ENCODE results near the gene LINC00632. TPM values are rescaled to one million over a fixed set of nuclear protein-coding genes. Genes with fewer than 3 reads are reported as not detected.
A peak's percentile ranks its signal among the peaks of the same experiment; 100 is the strongest.

LINC00632 gene
- total and polyA plus RNA-seq, 12 donors: 1.4 to 189 (median 107) TPM

DNA sequence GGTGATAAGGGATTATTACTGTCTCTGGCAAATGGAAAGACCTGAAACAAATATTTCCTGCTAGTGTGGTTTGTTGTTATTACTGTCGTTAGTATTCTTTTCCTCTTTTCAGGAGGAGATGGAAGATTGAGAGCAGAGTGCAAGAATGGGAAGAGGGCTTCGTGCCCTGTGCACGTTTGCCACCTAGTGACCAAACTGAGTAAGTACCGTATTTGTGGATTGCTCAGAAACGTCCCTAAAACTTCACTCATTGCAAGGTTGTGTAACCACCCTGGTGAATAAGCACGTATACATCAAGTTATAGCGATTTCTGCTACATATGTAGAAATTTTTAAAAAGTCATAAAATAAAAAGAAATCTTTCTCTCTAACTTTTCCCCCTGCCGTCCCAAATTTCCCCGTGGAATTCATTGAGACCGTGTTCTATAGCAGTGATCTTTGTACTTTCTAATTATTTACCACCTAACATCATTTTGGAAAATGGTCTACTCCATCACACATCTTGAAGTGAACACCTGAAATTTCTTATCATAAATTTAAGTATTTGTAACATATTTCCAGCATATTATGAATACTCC lies 24.3 kb downstream of the LINC00632 start:
- TF ChIP-seq CTCF (IDR thresholded peaks at IDR 0.05): peak; percentile 41 to 83 (median 65)
- 26% methylated on average over 10 of the region's 10 CpGs for WGBS, 2 donors
- Histone ChIP-seq H3K9me3 (no peaks in the 10 kb centered on the region), H3K4me3 (no peak overlapping the region), H3K27me3 (peaks cover 0 to 10% (median 0%) of the 10 kb centered on the region in 7 donors), H3K4me1 (no peaks in the 10 kb centered on the region), H3K27ac (no peak overlapping the region), H3K36me3 (no peaks in the 10 kb centered on the region)
- DNase-seq (no peak), ATAC-seq (peak in 2 of 8 donors; percentile 47 to 73)
- intact Hi-C loops (cut with DNase I): loop anchor here in 3 of 10 donors (2.0 to 10.0 kb wide), 3 partner anchors 33 to 679 kb away; no protein-coding TSS in a partner anchor

DNA sequence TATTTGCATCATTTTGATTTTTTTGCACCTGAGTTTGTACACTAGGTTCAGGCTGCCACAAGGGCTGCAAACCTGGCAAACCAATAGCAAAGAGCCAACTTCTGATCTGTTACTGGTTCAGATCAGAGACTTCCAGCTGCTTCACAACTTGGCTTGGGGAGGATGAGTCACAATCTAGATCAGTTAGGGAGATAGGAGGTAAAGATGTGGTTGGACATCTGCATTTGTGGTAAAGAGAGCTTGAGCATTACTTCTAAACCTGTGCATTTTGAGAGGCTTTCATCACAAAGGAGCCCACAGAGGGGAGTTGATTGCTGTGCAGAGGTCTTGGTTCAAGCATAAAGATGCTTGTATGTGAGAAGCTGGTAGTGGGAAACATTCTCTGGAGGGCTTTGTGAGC lies 34.5 kb downstream of the LINC00632 start:
- no peaks in the 10 kb centered on the region for H3K36me3 ChIP-seq
- H3K27ac ChIP-seq: no peak overlapping the region
- H3K9me3 ChIP-seq: no peaks in the 10 kb centered on the region
- no peak for DNase-seq
- H3K27me3 ChIP-seq: peaks cover 0 to 8% (median 0%) of the 10 kb centered on the region in 7 donors
- ATAC-seq: no peak
- H3K4me1 ChIP-seq: no peaks in the 10 kb centered on the region
- no peak overlapping the region for H3K4me3 ChIP-seq
- TF ChIP-seq CTCF (IDR thresholded peaks at IDR 0.05): no peak
- intact Hi-C loops (cut with DNase I): no loop called here

DNA sequence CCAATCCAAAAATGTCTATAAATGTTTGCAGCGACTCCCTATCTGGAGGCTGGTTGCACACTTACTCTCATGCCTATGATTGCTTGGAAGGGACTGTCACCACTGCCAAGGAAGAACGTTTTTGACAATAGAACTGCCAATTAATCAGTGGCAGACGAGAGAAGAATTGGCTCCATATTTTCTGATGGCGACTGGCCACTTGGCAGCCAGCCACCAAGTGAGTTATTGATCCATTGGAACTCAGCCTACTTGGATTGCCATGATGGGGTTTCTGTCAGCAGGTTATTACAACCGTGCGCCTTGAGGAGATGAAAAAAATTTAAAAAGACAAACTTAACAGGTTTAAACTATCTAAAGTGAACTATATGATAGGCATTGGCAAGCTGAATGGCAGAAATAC lies 47.4 kb downstream of the LINC00632 start:
- Histone ChIP-seq H3K36me3 (no peaks in the 10 kb centered on the region), H3K27me3 (peaks cover 0 to 8% (median 0%) of the 10 kb centered on the region in 7 donors), H3K4me3 (no peak overlapping the region), H3K4me1 (no peaks in the 10 kb centered on the region), H3K9me3 (no peaks in the 10 kb centered on the region), H3K27ac (no peak overlapping the region)
- WGBS, 2 donors: 64 to 69% methylated on average over 6 of the region's 6 CpGs
- TF ChIP-seq CTCF (IDR thresholded peaks at IDR 0.05): no peak
- DNase-seq: no peak
- no peak for ATAC-seq
- intact Hi-C loops (cut with DNase I): no loop called here

DNA sequence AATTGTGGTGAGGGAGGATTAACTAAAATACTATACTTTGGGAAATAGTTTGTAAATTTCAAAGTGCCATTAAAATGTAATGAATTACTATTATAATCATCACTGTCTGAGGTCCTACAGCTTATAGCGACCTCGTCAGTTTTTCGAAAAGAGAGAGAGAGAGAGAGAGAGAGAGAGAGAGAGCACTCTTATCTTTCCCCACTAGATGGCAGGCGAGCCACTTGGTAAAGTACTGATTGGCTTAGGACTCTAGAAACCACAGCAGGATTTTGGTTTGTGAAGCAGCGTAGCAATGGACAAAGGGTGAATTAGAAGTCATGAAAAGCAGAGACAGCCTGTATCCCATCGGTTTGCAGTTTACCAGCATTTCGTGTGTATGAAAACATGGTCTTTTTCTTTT lies 52.5 kb downstream of the LINC00632 start:
- Histone ChIP-seq H3K9me3 (no peaks in the 10 kb centered on the region), H3K4me3 (no peak overlapping the region), H3K36me3 (no peaks in the 10 kb centered on the region), H3K27ac (no peak overlapping the region), H3K4me1 (no peaks in the 10 kb centered on the region), H3K27me3 (peaks cover 0 to 47% (median 2%) of the 10 kb centered on the region in 7 donors)
- ATAC-seq (peak in 5 of 8 donors; percentile 51 to 75 (median 56)), DNase-seq (peak in 1 of 2 donors; percentile 25)
- TF ChIP-seq CTCF (IDR thresholded peaks at IDR 0.05): peak; percentile 22 to 76 (median 55)
- WGBS, 2 donors: 2% methylated on average over 7 of the region's 7 CpGs
- intact Hi-C loops (cut with DNase I): no loop called here

All from heart right ventricle (tissue), 16 donors.